HG03159 (cell line): Measurements from ENCODE around the gene PKM.
"Not testable (repeated sequence)": the region's sequence is repeated elsewhere in the genome, so short reads cannot be mapped to it uniquely, and the experiment has no call there.

ENCODE experiments used
- ATAC-seq: cut with Tn5 transposase; IDR thresholded peaks from one replicate; pipeline ENCODE4 v1.9.1; 2021; ENCODE audit warnings: mild to moderate bottlenecking, moderate library complexity; ENCODE audit not compliant: unreplicated experiment

Gene PKM

GRCh38 chr15:72231066-72231832, at the start of gene PKM:
Gene PKM, minus strand, starts transcription at chr15:72231190. Its CDS starts 12,093 bp downstream, at chr15:72219097.
- ATAC-seq, result peak; percentile 42

- no peak for ATAC-seq
These were observed 49.8 kb upstream of the PKM start for GRCh38 chr15:72280751-72281150.

- ATAC-seq, result no peak
These were observed 47.7 kb upstream of the PKM start for GRCh38 chr15:72278737-72279136.

- no peak for ATAC-seq
These were observed 45.3 kb upstream of the PKM start for GRCh38 chr15:72276326-72276700.

- not testable (repeated sequence) for ATAC-seq
These were observed 44.8 kb upstream of the PKM start for GRCh38 chr15:72275635-72276325.

DNA sequence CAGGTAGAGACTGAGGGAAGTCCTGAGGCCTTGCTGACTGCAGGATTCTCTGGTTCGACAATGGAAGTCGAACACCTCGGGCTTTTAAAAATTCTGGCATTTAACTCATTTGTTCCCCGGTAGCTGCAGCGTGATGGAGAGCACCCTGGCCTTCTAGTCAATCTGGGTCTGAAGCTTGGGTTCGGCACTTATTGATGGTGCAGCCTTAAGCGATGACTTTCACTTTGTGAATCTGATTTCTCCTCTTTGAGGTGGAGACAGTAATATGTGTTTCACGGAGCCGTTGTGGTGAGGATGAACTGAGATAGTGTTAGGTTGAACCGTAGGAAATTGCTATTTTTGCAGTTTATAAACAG, 42.0 kb upstream of the PKM start:
- no peak for ATAC-seq

GRCh38 chr15:72272213-72272996, 41.4 kb upstream of the PKM start, which contains the start of gene PARP6:
Gene PARP6, minus strand, starts transcription at chr15:72272554. Its CDS starts 5,077 bp downstream, at chr15:72267477.
- ATAC-seq, result peak; percentile 94

- ATAC-seq, result no peak
These were observed 40.9 kb upstream of the PKM start for GRCh38 chr15:72271895-72272212.

GRCh38 chr15:72271221-72271620, 40.2 kb upstream of the PKM start:
- no peak for ATAC-seq

DNA sequence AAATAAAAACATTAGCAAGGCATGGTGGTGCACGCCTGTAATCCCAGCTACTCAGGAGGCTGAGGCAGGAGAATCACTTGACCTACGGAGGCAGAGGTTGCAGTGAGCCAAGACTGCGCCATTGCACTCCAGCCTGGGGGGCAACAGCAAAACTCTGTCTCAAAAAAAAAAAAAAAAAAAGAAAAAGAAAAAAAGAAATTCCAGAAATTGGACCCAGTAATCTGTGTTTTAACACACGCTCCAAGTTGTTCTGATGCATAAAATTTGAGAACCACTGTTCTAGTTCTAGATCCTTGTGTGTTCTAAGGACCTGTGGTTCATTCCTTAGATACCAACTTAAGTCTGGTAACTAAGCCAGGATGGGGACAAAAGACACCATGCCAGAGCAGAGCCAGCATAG, 38.7 kb upstream of the PKM start:
- no peak for ATAC-seq

GRCh38 chr15:72265031-72265430, 34.0 kb upstream of the PKM start:
- no peak for ATAC-seq

DNA sequence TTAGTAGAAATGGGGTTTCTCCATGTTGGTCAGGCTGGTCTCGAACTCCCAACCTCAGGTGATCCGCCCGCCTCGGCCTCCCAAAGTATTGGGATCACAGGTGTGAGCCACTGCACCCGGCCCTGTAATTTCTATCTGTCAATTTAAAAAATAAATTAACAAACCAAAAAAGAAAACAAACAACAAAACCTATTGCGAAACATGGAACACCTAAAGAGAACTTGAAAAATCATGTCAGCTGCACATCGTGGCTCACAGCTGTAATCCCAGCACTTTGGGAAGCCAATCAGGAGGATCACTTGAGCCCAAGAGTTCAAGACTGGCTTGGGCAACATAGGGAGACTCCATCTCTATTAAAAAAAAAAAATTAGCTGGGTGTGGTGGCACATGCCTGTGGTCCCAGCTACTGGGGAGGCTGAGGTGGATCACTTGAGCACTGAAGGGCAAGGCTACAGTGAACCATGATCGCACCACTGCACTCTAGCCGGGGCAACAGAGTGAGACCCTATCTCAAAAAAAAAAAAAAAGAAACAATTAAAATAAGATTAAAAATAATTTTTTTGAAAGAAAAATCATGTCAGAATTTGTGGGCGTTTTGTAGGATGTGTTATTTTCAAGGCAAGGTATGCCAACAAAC, 21.8 kb upstream of the PKM start:
- no peak for ATAC-seq

GRCh38 chr15:72249142-72249810, 18.3 kb upstream of the PKM start:
- ATAC-seq, result no peak

- ATAC-seq, result no peak
These were observed 17.5 kb upstream of the PKM start for GRCh38 chr15:72248514-72248913.

DNA sequence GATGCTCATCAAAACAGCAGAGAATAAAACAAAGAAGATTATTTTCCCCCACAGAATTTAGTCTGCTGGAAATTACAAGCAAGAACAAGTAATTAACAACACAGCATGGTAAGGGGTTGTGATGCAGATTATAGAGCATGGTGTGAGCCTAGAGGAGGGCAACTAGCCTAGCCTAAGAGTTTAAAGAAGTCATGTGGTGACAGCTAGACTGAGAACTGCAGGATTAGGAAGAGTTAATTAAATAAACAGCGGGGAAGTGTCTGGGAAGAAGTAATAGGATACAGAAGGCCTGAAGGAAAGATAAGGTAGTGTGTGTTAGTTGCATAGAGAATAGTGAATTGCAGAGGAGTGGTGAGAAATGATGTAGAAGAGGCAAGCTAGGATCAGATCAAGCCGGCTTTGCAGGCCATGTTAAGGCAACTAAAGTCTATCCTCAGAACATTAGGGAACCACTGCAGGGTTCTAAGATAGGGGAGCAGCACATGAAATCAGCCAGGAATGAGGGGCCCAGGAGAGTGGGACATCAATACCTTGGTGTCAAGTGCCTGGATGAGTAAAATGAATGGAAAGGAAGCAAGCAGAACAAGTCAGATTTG, 11.9 kb upstream of the PKM start:
- ATAC-seq, result no peak

DNA sequence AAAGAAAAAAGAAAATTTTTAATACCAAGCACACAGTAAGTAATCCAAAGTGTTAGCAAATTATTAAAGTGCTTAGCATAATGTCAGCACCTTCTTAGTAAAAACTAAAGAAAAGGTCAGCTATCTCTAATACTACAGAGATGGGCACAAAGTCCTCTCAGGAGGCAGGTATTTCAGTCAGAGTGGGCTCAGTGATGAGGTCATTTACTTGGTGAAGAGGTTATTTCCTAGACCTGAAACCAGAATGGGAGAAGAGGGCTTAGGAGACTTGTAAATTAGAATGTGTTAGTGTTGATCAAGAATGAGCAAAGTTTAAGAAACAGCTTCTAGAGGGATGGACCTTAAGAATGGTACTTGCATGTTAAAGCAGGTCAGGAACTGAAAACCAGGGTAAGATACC, 8.7 kb upstream of the PKM start:
- ATAC-seq, result no peak

DNA sequence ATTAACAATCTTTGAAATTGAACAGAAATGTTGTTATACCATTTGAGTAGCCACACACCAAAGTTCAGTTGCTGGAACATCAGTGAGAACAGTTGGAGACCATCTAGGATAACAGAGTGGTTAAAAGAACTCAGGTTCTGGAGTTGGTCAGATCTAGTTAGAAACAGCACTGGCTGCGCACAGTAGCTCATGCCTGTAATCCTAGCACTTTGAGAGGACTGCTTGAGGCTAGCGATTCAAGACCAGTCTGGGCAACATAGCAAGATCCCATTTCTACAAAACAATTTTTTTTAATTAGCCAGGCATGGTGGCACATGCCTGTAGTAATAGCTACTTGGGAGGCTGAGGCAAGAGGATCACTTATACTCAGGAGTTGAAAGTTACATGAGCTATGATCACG, 7.6 kb upstream of the PKM start:
- no peak for ATAC-seq

DNA sequence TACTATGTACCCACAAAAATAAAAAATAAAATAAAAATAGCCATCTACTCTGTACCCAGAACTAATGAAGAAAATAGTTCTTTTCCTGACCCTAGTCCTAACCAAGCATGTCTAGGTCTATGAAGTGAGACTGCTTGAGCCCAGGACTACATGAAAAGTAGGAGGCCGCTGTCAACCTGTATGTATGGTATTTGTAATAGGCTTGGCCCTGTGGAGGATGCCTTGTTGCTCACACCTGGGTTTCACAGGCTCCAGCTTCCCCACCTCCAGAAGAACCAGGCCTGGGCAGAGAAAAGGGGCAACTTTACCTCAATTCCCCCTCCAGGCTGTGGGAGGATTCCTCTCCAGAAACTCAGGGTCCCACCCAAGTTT, 6.8 kb upstream of the PKM start:
- ATAC-seq, result no peak

GRCh38 chr15:72237029-72237852, 6.3 kb upstream of the PKM start:
- peak; percentile 64 for ATAC-seq
